Measurements from ENCODE around the gene PLXNA3. TPM values are rescaled to one million over a fixed set of nuclear protein-coding genes. Genes with fewer than 3 reads are reported as not detected.

The PLXNA3 gene
- total and polyA plus RNA-seq, 10 of the 15 experiments (the other 5 are each of a cell fraction or from before 2014, with no cell fraction given), result 0.26 to 26.8 (median 3.4) TPM

DNA sequence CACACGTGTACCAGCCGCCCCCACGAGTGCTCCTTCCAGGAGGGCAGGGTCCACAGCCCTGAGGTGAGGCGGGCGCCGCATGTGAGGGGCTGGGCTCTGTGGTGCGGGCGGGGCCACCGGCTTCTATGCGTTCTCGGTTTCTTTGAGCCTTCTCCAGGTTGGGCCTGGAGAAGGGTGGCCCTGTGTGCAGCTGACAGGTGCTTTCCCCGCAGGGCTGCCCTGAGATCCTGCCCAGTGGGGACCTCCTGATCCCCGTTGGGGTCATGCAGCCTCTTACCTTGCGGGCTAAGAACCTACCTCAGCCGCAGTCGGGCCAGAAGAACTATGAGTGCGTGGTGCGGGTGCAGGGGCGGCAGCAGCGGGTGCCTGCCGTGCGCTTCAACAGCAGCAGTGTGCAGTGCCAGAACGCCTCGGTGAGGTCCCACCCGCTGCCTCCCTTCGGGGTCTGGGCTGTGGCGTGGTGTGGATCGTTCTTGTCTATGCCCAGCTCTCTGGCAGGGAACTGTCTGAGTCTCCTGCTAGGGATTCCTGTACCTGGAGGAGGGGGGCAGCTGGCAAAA, 6.8 kb downstream of the PLXNA3 start:
- Histone ChIP-seq H3K79me2 (ENCODE audit: control insufficient read depth, insufficient read depth, low read length) (no peaks in the 10 kb centered on the region), H3K27me3 (replicated peaks in 1 of 2; ENCODE audit: control insufficient read depth in 2 of 2, insufficient read depth in 2 of 2, low read length in 1 of 2) (no peaks in the 10 kb centered on the region), H4K20me1 (ENCODE audit: control insufficient read depth, insufficient read depth) (no peaks in the 10 kb centered on the region), H3K27ac (ENCODE audit: control insufficient read depth, insufficient read depth) (no peak overlapping the region), H3K4me1 (ENCODE audit: control insufficient read depth, insufficient read depth, low read length) (no peaks in the 10 kb centered on the region), H3K36me3 (ENCODE audit: control insufficient read depth in 2 of 2, insufficient read depth in 2 of 2, low read length in 1 of 2) (peaks cover 0 to 2% of the 10 kb centered on the region in 2 experiments; a peak in 2 of 4 replicates), H3K4me2 (ENCODE audit: control insufficient read depth, insufficient read depth) (no peak overlapping the region), H3K4me3 (no peak overlapping the region), H3K9ac (ENCODE audit: control insufficient read depth, insufficient read depth, low read length) (no peak overlapping the region), H2AFZ (ENCODE audit: control insufficient read depth, low read depth, low read length) (no peak overlapping the region), H3K9me3 (replicated peaks; ENCODE audit: control insufficient read depth, insufficient read depth, low read length) (no peaks in the 10 kb centered on the region; the same call in 2 of the 3 replicates)
- ChIA-PET CTCF (no interaction called here), RAD21 (ENCODE audit: unreplicated experiment) (no interaction called here), SMC1A (ENCODE audit: uncharacterized antibody, unreplicated experiment) (no interaction called here), POLR2A (no interaction called here)
- intact Hi-C loops (cut with micrococcal nuclease; ENCODE audit: unreplicated experiment), result no loop called here
- FAIRE-seq, result no peak
- no peak for DNase-seq (ENCODE audit: low read depth, low spot score)
- no TSS peak for BruUV-seq (replicated peaks)
- TF ChIP-seq STAT1 (conservative IDR thresholded peaks at IDR 0.05), result no peak
- no peak for TF ChIP-seq SREBF1 (IDR thresholded peaks at IDR 0.05; ENCODE audit: low read length)
- TF ChIP-seq PML (IDR thresholded peaks at IDR 0.05; ENCODE audit: low read length), result no peak
- no peak for TF ChIP-seq MEF2A (IDR thresholded peaks at IDR 0.05; ENCODE audit: insufficient read depth, low read depth, low read length)
- no peak for TF ChIP-seq EED (IDR thresholded peaks at IDR 0.05; ENCODE audit: low read depth)
- no peak for TF ChIP-seq CHD4 (IDR thresholded peaks at IDR 0.05)
- TF ChIP-seq IRF4 (IDR thresholded peaks at IDR 0.05; ENCODE audit: low read depth, low read length), result no peak
- TF ChIP-seq CREM (IDR thresholded peaks at IDR 0.05; ENCODE audit: low read depth), result no peak
- TF ChIP-seq NRF1 (conservative IDR thresholded peaks at IDR 0.05; ENCODE audit: low read depth, low read length), result no peak
- WGBS (ENCODE audit: insufficient coverage, insufficient replicate concordance, low lambda C conversion rate, missing lambda C conversion rate), result 87% methylated on average over 28 of the region's 28 CpGs
- no peak for ATAC-seq
- in situ Hi-C loops (cut with MboI), result no loop called here

DNA sequence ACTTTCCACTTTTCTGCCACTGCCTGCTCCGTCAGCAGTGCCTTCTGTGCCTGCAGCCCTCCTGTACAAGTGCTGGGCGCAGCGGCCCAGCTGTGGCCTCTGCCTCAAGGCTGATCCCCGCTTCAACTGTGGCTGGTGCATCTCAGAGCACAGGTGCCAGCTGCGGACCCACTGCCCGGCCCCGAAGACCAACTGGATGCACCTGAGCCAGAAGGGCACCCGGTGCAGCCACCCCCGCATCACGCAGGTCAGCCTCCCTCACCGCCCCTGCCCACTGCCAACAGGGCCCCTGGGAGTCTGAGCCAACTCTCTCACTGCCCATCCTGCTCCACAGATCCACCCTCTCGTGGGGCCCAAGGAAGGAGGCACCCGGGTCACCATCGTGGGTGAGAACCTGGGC, 7.5 kb downstream of the PLXNA3 start:
- no peak for FAIRE-seq
- no peak overlapping the region for H2AFZ ChIP-seq (ENCODE audit: control insufficient read depth, low read depth, low read length)
- RAD21 ChIA-PET (ENCODE audit: unreplicated experiment), result no interaction called here
- H3K9me3 ChIP-seq (replicated peaks; ENCODE audit: control insufficient read depth, insufficient read depth, low read length), result no peaks in the 10 kb centered on the region; the same call in 2 of the 3 replicates
- H3K36me3 ChIP-seq (ENCODE audit: control insufficient read depth in 2 of 2, insufficient read depth in 2 of 2, low read length in 1 of 2), result peaks cover 0 to 2% of the 10 kb centered on the region in 2 experiments; a peak in 2 of 4 replicates
- no peaks in the 10 kb centered on the region for H3K4me1 ChIP-seq (ENCODE audit: control insufficient read depth, insufficient read depth, low read length)
- H4K20me1 ChIP-seq (ENCODE audit: control insufficient read depth, insufficient read depth), result no peaks in the 10 kb centered on the region
- no peak overlapping the region for H3K4me2 ChIP-seq (ENCODE audit: control insufficient read depth, insufficient read depth)
- no peak overlapping the region for H3K9ac ChIP-seq (ENCODE audit: control insufficient read depth, insufficient read depth, low read length)
- no peaks in the 10 kb centered on the region for H3K27me3 ChIP-seq (replicated peaks in 1 of 2; ENCODE audit: control insufficient read depth in 2 of 2, insufficient read depth in 2 of 2, low read length in 1 of 2)
- POLR2A ChIA-PET, result no interaction called here
- SMC1A ChIA-PET (ENCODE audit: uncharacterized antibody, unreplicated experiment), result no interaction called here
- no peak for TF ChIP-seq CHD1 (IDR thresholded peaks at IDR 0.05; ENCODE audit: low read depth, low read length)
- no peak for TF ChIP-seq NFIC (IDR thresholded peaks at IDR 0.05; ENCODE audit: low read depth, low read length)
- no peak for TF ChIP-seq KAT2A (conservative IDR thresholded peaks at IDR 0.05; ENCODE audit: control insufficient read depth, low read depth, low read length)
- in situ Hi-C loops (cut with MboI) (no loop called here), intact Hi-C loops (cut with micrococcal nuclease; ENCODE audit: unreplicated experiment) (no loop called here)
- BruUV-seq (replicated peaks), result no TSS peak
- CTCF ChIA-PET, result no interaction called here
- no peak for ATAC-seq
- H3K79me2 ChIP-seq (ENCODE audit: control insufficient read depth, insufficient read depth, low read length), result no peaks in the 10 kb centered on the region
- WGBS (ENCODE audit: insufficient coverage, insufficient replicate concordance, low lambda C conversion rate, missing lambda C conversion rate), result 57% methylated on average over 14 of the region's 14 CpGs
- DNase-seq (ENCODE audit: low read depth, low spot score), result no peak
- H3K27ac ChIP-seq (ENCODE audit: control insufficient read depth, insufficient read depth), result no peak overlapping the region
- no peak overlapping the region for H3K4me3 ChIP-seq
